ENCODE data around the gene TP53TG5.

TP53TG5 gene

DNA sequence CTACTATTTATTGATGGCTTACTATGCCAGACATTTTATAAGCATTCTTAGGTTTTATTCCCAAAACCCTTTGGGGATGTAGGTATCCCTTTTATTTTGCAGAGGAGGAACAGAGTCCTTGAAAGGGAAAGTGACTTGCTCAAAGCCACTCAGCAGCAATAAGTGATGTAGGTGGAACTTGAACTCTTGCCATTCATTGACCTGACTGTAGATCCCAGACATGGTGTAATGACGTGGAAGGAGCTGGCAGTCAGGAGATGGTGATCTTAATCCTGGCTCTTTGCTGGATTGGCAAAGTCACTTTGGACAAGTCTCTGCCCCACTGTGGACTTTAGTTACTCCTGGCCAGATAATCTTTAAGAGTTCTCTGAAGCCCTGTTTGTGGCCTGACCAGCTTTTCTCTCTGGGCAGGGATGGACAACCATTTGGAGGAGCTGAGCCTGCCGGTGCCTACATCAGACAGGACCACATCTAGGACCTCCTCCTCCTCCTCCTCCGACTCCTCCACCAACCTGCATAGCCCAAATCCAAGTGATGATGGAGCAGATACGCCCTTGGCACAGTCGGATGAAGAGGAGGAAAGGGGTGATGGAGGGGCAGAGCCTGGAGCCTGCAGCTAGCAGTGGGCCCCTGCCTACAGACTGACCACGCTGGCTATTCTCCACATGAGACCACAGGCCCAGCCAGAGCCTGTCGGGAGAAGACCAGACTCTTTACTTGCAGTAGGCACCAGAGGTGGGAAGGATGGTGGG is 31.6 kb upstream of the TP53TG5 start:
- Mint-ChIP-seq H3K4me1 (peaks cover 13% of the 10 kb centered on the region), H3K27me3 (peaks cover 2% of the 10 kb centered on the region), H3K4me3 (no peak overlapping the region), H3K27ac (no peak overlapping the region), H3K9me3 (no peaks in the 10 kb centered on the region), H3K36me3 (peaks cover 6% of the 10 kb centered on the region)
- ATAC-seq (ENCODE audit: low read depth) (no peak), DNase-seq (ENCODE audit: low spot score in 2 of 2) (no peak)

DNA sequence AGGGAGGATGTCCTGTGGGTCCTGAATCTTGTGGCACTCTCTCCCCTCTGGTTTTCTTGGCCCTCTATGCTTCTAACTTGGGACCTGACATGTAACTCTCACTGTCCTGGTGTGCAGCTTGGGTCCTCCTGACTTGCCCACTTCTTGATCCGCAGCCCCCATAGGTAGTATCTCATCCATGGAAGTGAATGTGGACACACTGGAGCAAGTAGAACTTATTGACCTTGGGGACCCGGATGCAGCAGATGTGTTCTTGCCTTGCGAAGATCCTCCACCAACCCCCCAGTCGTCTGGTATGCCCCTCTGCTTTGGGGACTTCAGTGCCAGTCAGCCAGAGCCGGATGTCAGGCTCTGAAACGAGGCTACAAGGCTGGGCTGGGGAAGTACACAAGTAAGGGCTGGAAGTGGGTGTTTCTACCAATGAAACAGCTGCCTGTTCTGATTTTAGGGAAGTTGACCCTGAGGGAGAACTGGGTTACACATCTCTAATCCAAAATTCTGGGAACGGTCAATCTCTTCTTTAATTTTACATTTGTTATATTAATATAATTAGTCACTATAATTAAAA is 30.6 kb upstream of the TP53TG5 start:
- ATAC-seq (ENCODE audit: low read depth), result peak; percentile 67
- Mint-ChIP-seq H3K9me3 (no peaks in the 10 kb centered on the region), H3K27ac (no peak overlapping the region), H3K4me1 (peaks cover 14% of the 10 kb centered on the region), H3K27me3 (peaks cover 2% of the 10 kb centered on the region), H3K4me3 (no peak overlapping the region), H3K36me3 (peaks cover 6% of the 10 kb centered on the region)
- DNase-seq (ENCODE audit: low spot score in 2 of 2), result no peak

DNA sequence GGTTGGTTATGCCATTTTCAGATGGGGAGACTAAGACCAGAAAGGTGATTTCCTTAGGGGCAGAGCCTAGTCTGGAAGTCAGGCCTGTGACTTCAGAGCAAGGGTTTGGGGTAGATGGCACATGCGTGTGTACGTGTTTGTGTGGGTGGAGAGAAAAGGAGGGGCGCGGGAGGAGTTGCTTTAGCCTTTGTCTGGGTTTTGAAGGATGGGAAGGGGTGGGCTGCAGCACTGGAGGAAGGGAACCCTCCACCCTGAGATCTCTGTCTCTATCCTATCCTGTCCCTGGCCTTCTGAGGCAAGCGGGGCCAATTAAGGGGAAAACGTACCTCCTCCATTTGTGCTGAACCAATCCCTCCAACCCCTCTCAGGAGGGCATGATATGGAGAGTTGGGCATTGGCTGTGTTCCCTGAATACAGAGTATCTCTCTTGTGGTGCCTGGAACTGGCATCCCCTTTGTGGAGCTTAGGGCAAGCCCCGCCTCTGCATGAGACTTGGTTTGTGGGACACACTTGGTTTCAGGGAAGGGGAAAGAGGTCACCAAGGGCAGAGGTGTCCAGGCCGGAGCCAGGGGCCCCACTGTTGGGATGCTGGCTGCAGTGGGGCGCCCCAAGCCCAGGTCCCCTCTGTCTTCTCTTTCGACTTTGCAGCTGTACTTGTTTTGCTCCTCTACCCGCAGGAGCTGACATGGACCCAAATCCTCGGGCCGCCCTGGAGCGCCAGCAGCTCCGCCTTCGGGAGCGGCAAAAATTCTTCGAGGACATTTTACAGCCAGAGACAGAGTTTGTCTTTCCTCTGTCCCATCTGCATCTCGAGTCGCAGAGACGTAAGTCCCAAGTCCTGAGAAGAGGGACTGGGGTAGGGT is 29.9 kb upstream of the TP53TG5 start, which contains the start of gene DBNDD2:
TSS of gene DBNDD2 (plus strand) at position 507 of the 863 bp plus-strand sequence. CDS start at position 686, 179 bp downstream.
- peaks cover 8% of the 10 kb centered on the region for H3K36me3 Mint-ChIP-seq

DNA sequence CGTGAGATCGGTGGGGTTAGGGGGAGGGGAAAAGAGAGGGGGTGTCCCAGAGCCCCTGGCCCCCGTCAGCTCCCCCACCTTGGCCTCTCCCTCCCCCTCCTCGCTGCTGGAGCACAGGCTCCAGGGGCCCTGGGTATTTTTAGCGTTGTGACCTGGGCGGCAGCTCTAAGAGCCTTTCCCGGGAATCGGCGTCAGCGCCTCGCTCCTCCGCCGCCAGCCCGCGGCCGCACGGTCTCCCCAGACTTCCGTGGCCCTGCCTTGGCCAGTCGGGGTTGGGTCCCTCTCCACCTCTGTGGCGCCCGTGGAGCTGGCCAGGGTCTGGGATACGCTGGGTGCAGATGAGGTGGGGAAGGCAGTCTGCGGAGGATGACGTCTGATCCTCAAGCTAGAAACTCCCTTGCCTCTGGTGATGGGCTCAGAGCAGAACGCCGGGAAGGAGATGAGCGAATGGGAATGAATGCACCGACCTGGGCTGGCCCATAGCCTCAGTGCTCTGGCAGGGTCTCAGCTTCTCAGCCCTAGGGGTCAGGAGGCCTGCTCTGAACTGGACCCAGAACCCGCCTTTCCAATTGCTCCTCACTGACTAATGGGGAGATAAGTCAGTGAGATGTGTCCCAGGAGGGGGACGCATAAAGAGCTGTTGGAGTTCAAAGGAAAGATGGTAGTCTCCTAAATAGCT is 29.1 kb upstream of the TP53TG5 start:
- Mint-ChIP-seq H3K27me3 (peaks cover 2% of the 10 kb centered on the region), H3K27ac (peak overlapping the region; percentile 5), H3K36me3 (peaks cover 9% of the 10 kb centered on the region), H3K4me3 (peak overlapping the region; percentile 83), H3K4me1 (peaks cover 14% of the 10 kb centered on the region), H3K9me3 (no peaks in the 10 kb centered on the region)
- DNase-seq (ENCODE audit: low spot score in 2 of 2) (no peak), ATAC-seq (ENCODE audit: low read depth) (no peak)

More for the DNA sequence above, 29.9 kb upstream of the TP53TG5 start, which contains the start of gene DBNDD2:
- DNase-seq (ENCODE audit: low spot score in 2 of 2), result no peak
- H3K4me3 Mint-ChIP-seq, result peak within 1 kb of the TSS; percentile 83
- peaks cover 14% of the 10 kb centered on the region for H3K4me1 Mint-ChIP-seq
- H3K9me3 Mint-ChIP-seq, result no peaks in the 10 kb centered on the region
- peak within 1 kb of the TSS; percentile 5 for H3K27ac Mint-ChIP-seq
- peak; percentile 18 for ATAC-seq (ENCODE audit: low read depth)
- H3K27me3 Mint-ChIP-seq, result peaks cover 2% of the 10 kb centered on the region

DNA sequence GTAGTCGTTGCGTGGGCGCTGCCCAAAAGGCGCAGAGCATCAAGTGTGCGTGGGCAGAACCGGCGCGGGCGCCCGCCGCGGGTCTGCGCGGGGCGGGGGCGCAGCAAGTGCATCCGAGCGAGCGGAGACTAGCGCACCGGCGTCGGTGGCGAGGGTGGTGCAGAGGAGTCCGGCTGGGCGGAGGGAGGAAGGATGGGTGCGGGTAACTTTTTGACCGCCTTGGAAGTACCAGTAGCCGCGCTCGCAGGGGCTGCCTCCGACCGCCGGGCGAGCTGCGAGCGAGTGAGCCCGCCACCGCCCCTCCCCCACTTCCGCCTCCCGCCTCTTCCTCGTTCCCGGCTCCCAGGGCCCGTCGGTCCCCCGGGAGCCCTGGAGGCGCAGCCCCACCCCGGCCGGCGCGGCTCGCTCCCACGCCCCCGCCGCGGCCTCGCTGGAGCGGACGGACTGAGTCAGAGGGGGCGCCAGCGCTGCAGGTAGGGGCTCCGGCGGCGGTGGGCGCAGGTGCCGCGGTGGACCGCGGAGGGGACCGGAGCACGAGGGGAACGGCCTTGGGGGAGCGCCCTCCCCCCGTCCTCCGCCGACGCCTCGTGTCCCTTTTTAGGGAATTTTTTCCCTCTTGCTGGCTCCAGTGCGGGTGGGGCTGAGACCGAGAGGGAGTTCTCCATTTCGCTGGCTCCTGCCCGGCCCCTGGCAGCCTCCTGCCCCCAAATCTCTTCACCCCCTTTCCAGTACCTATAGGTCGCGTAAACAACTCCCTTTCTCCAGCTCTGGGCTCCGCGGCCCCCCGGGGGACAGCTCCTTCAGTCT is 28.3 kb upstream of the TP53TG5 start:
- peak overlapping the region; percentile 83 for H3K4me3 Mint-ChIP-seq

DNA sequence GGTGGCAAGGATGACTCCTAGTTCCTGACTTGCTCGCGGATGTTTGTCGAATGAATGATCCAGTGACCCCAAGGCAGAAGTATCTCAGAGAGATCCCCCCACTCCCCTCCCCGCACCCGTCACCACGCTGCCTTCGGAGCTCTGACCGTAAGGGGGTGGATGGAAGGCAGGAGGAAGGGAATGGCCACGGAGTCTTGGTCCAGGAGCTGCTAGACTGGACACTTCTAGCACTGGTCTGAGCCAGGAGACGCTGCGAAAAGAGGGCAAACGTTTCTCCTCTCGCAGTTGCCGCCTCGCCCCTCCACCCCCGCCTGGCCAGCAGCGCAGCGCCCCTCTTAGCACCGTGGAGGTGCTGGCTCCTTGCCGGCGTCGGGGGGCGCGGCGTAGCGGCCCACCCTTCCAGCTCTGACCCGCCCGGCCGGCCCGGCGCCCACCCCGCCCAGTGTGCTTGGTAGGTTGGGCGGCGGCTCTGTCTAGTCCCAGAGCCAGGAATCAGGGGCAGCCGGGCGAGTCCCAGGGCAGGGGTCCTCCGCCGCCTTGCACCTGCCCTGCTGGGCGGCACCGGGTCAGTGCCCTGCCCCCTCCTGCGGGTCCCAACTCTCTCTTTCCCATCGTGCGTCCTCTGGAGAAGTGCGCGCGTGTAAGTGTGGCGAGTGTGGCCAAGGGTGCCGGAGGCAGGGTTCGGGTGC is 27.6 kb upstream of the TP53TG5 start:
- Mint-ChIP-seq H3K9me3 (peaks cover 4% of the 10 kb centered on the region), H3K27ac (no peak overlapping the region), H3K4me1 (peaks cover 14% of the 10 kb centered on the region), H3K36me3 (peaks cover 12% of the 10 kb centered on the region), H3K4me3 (peak overlapping the region; percentile 83), H3K27me3 (peaks cover 2% of the 10 kb centered on the region)
- no peak for ATAC-seq (ENCODE audit: low read depth)
- no peak for DNase-seq (ENCODE audit: low spot score in 2 of 2)

More for the DNA sequence above, 28.3 kb upstream of the TP53TG5 start:
- no peak for DNase-seq (ENCODE audit: low spot score in 2 of 2)
- Mint-ChIP-seq H3K36me3 (peaks cover 11% of the 10 kb centered on the region), H3K4me1 (peaks cover 14% of the 10 kb centered on the region), H3K27ac (peak overlapping the region; percentile 5), H3K9me3 (peaks cover 4% of the 10 kb centered on the region), H3K27me3 (peaks cover 2% of the 10 kb centered on the region)
- ATAC-seq (ENCODE audit: low read depth), result peak; percentile 49

DNA sequence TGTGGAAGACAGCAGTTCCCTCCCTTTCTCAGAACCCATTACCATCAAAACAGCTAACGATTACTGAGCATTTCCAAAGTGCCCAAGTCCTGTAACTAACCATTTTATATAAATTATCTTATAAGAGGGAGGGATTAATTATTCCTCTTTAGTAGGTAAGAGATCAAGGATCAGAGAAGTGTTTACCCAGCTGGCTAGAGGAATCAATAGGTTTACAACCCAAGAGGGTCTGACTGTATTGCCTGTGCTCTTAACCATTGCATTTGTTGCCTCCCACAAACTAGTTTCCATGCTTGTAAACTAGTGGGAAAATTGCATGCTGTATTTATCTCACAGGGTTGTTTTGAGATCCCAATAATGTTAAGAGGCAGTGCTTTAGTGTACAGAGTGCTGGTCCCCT is 26.3 kb upstream of the TP53TG5 start:
- H3K9me3 Mint-ChIP-seq, result peaks cover 9% of the 10 kb centered on the region
- H3K36me3 Mint-ChIP-seq, result peaks cover 16% of the 10 kb centered on the region
- ATAC-seq (ENCODE audit: low read depth), result no peak
- no peak for DNase-seq (ENCODE audit: low spot score in 2 of 2)
- peaks cover 2% of the 10 kb centered on the region for H3K27me3 Mint-ChIP-seq
- H3K4me3 Mint-ChIP-seq, result peak overlapping the region; percentile 66
- H3K27ac Mint-ChIP-seq, result no peak overlapping the region
- peaks cover 14% of the 10 kb centered on the region for H3K4me1 Mint-ChIP-seq

DNA sequence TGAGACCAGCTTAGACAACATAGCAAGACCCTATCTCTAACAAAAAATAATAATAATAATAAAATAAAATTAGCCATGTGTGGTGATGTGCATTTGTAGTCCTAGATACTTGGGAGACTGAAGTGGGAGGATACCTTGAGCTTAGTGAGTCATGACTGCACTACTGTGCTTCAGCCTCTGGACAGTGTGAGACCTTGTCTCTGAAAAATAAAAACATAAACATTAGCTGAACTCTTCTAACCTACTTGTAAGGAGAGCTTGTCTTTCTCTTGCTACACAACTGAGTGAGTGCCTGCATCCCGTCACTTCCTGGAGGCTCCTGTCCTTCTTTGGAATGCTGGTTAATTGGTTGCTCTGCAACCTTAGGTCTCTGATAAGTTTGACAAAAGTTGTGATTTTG is 24.8 kb upstream of the TP53TG5 start:
- Mint-ChIP-seq H3K36me3 (peaks cover 22% of the 10 kb centered on the region), H3K9me3 (peaks cover 14% of the 10 kb centered on the region), H3K27ac (no peak overlapping the region), H3K4me1 (peaks cover 9% of the 10 kb centered on the region), H3K27me3 (peaks cover 2% of the 10 kb centered on the region), H3K4me3 (no peak overlapping the region)
- ATAC-seq (ENCODE audit: low read depth) (no peak), DNase-seq (ENCODE audit: low spot score in 2 of 2) (no peak)

DNA sequence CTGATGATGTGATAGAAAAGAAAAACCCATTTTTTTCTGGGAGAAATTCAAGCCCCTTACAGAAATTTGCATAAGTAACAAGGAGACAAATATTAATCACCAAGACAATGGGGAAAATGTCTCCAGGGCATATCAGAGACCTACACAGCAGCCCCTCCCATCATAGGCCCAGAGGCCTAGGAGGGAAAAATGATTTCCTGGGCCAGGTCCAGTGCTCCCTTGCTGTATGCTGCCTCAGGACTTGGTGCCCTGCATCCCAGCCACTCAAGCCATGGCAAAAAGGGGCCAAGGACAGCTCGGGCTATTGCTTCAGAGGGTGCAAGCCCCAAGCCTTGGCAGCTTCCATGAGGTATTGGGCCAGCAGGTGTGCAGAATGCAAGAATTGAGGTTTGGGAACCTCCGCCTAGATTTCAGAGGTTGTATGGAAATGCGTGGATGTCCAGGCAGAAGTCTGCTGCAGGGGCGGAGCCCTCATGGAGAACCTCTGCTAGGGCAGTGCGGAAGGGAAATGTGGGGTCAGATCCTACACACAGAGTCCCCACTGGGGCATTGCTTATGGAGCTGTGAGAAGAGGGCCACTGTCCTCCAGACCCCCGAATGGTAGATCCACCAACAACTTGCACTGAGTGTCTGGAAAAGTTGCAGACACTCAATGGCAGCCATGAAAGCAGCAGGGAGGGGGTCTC is 22.4 kb upstream of the TP53TG5 start:
- peaks cover 2% of the 10 kb centered on the region for H3K27me3 Mint-ChIP-seq
- H3K27ac Mint-ChIP-seq, result no peak overlapping the region
- peaks cover 26% of the 10 kb centered on the region for H3K36me3 Mint-ChIP-seq
- H3K4me3 Mint-ChIP-seq, result no peak overlapping the region
- ATAC-seq (ENCODE audit: low read depth) (no peak), DNase-seq (ENCODE audit: low spot score in 2 of 2) (no peak)
- peaks cover 14% of the 10 kb centered on the region for H3K9me3 Mint-ChIP-seq
- H3K4me1 Mint-ChIP-seq, result peaks cover 5% of the 10 kb centered on the region

DNA sequence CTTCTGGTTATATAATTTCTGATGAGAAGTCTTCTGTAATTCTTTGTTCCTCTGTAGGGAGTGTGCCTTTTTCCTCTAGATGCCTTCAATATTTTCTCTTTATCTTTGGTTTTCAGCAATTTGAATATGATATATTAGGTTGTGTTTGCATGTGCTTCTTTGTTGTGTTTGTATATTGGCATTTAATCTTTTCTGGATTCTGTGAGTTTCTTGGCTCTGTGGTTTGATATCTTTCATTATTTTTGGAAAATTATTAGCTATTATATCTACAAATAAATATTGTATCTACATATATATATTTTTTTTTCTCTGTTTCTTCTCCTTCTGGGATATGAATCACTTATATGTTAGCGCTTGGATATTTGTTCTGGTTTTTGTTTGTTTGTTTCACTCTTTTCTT is 20.9 kb upstream of the TP53TG5 start:
- H3K27ac Mint-ChIP-seq, result no peak overlapping the region
- no peaks in the 10 kb centered on the region for H3K4me1 Mint-ChIP-seq
- peaks cover 27% of the 10 kb centered on the region for H3K36me3 Mint-ChIP-seq
- H3K27me3 Mint-ChIP-seq, result no peaks in the 10 kb centered on the region
- no peak for ATAC-seq (ENCODE audit: low read depth)
- no peak for DNase-seq (ENCODE audit: low spot score in 2 of 2)
- H3K4me3 Mint-ChIP-seq, result no peak overlapping the region
- H3K9me3 Mint-ChIP-seq, result peaks cover 14% of the 10 kb centered on the region

DNA sequence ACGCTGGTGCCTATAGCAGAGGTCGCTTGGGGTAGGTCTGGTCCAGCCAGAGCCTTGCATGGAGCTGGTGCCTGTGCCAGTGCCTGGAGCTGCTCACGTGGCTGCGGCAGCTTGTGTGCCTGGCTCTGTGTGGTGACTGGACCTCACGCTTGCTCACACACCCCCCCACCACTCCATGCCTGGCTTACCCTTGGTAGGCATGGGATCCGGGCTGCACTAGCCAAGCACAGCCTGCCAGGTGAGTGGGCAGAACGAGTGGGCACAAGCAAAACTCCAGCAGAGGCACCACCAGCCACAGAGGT is 16.9 kb upstream of the TP53TG5 start:
- Mint-ChIP-seq H3K27ac (no peak overlapping the region), H3K27me3 (no peaks in the 10 kb centered on the region), H3K4me3 (no peak overlapping the region), H3K36me3 (peaks cover 17% of the 10 kb centered on the region), H3K9me3 (peaks cover 10% of the 10 kb centered on the region), H3K4me1 (no peaks in the 10 kb centered on the region)
- ATAC-seq (ENCODE audit: low read depth) (no peak), DNase-seq (ENCODE audit: low spot score in 2 of 2) (no peak)

Data from memory B cell (primary cell).